ENCODE data around the gene MIS12.

MIS12 gene

DNA sequence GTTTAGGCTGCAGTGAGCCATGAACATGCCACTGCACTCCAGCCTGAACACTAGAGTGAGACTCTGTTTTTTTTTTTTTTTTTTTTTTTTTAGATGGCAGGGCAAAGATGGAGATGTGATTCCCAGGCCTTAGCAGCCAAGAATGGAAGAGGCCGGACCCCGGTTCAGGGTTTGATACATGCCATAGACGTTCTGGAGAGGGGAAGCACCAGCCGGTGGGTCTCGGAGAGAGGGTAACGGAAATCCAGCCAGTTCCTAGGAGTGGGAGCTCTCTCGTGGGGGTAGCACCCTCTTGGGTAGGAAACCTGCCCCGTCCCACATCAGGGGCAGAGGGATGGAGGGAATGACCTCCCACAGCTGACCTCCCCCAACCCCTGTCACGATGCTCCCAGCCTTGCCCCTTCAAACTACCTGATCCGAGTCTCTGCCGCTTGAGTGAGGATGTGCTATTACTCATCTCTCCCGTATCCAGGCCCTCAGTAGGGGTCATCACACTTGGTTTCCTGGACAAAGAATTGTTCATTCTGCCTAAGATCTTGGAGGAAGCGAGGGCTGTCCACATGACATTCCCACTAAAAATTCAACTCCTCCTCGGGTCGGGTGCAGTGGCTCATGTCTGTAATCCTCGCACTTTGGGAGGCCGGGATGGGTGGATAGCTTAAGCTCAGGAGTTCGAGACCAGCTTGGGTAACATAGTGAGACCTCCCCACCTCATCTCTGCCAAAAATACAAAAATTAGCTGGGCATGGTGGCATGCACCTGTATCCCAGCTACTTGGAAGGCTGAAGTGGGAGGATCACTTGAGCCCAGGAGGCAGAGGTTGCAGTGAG lies 47.3 kb downstream of the MIS12 start:
- H2BK12ac ChIP-seq (ENCODE audit: low read length): no peak overlapping the region
- no peak overlapping the region for H2BK120ac ChIP-seq (ENCODE audit: low read depth, low read length)
- no peak overlapping the region for H4K91ac ChIP-seq (ENCODE audit: low read depth, low read length, poor library complexity)
- no CpG with 5 or more reads among the region's 18 CpGs for WGBS, 2 donors (ENCODE audit: extremely low coverage in 2 of 2, insufficient read length in 2 of 2, insufficient replicate concordance in 1 of 2)
- no peak overlapping the region for H2BK15ac ChIP-seq (ENCODE audit: low read length)
- H2AK5ac ChIP-seq (ENCODE audit: low read depth, low read length): no peak overlapping the region
- H3K36me3 ChIP-seq (replicated peaks in 1 of 2; ENCODE audit: control insufficient read depth in 2 of 2, insufficient read depth in 2 of 2, low read length in 2 of 2): no peaks in the 10 kb centered on the region
- no peak overlapping the region for H3K23ac ChIP-seq (ENCODE audit: low read depth, low read length, poor library complexity)
- no peak overlapping the region for H3K9ac ChIP-seq (ENCODE audit: low read depth, low read length, poor library complexity)
- H3K4ac ChIP-seq (ENCODE audit: low read length): no peak overlapping the region
- no peaks in the 10 kb centered on the region for H3K4me1 ChIP-seq (ENCODE audit: control insufficient read depth in 2 of 2, insufficient read depth in 1 of 2, low read depth in 1 of 2, low read length in 2 of 2)
- peak overlapping the region; percentile 50 for H2AFZ ChIP-seq (ENCODE audit: low read length)
- H4K8ac ChIP-seq (ENCODE audit: low read depth, low read length): no peak overlapping the region
- H3K9me3 ChIP-seq (replicated peaks in 1 of 2; ENCODE audit: control insufficient read depth in 2 of 2, insufficient read depth in 1 of 2, low read depth in 1 of 2, low read length in 2 of 2): no peaks in the 10 kb centered on the region
- H3K4me2 ChIP-seq (ENCODE audit: insufficient read depth, low read length, poor library complexity, severe bottlenecking): no peak overlapping the region
- H3K27me3 ChIP-seq (ENCODE audit: control insufficient read depth in 3 of 3, insufficient read depth in 3 of 3, low read depth in 1 of 3, low read length in 3 of 3): no peaks in the 10 kb centered on the region
- H3K18ac ChIP-seq (ENCODE audit: low read length): no peak overlapping the region
- no peaks in the 10 kb centered on the region for H3K79me1 ChIP-seq (ENCODE audit: low read depth, low read length)
- H3K27ac ChIP-seq (replicated peaks; ENCODE audit: low read length): no peak overlapping the region
- H3K14ac ChIP-seq (ENCODE audit: low read length): no peak overlapping the region
- no peak for DNase-seq (ENCODE audit: low spot score)
- H3K4me3 ChIP-seq (ENCODE audit: low read length in 2 of 2): no peak overlapping the region
- no peak overlapping the region for H2BK5ac ChIP-seq (ENCODE audit: low read length)

DNA sequence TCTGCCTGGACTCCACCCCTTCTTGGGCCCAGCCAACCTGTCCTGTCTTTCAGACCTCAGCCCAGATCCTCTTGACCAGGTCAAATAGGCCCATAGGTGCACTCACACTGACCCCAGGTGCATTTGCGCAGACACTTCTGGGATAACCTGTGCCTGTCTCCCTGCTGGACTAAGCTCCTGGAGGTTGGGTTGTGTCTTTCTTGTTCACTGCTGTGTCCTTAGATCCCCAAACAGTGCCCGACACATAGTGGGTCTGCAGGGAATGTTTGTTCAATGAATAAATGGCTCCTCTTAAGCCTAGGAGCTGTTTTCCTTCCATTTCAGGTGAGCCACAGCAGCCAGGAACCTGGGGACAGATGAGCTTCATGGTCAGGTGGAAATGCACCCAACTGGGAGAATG lies 49.1 kb downstream of the MIS12 start:
- no peak overlapping the region for H3K4me3 ChIP-seq (ENCODE audit: low read length in 2 of 2)
- H3K18ac ChIP-seq (ENCODE audit: low read length): no peak overlapping the region
- no peaks in the 10 kb centered on the region for H3K9me3 ChIP-seq (replicated peaks in 1 of 2; ENCODE audit: control insufficient read depth in 2 of 2, insufficient read depth in 1 of 2, low read depth in 1 of 2, low read length in 2 of 2)
- H4K91ac ChIP-seq (ENCODE audit: low read depth, low read length, poor library complexity): no peak overlapping the region
- no peak overlapping the region for H3K4me2 ChIP-seq (ENCODE audit: insufficient read depth, low read length, poor library complexity, severe bottlenecking)
- DNase-seq (ENCODE audit: low spot score): no peak
- H3K4me1 ChIP-seq (ENCODE audit: control insufficient read depth in 2 of 2, insufficient read depth in 1 of 2, low read depth in 1 of 2, low read length in 2 of 2): no peaks in the 10 kb centered on the region
- no peaks in the 10 kb centered on the region for H3K27me3 ChIP-seq (ENCODE audit: control insufficient read depth in 3 of 3, insufficient read depth in 3 of 3, low read depth in 1 of 3, low read length in 3 of 3)
- no peak overlapping the region for H3K27ac ChIP-seq (replicated peaks; ENCODE audit: low read length)
- H3K9ac ChIP-seq (ENCODE audit: low read depth, low read length, poor library complexity): peak overlapping the region; percentile 40
- no peak overlapping the region for H3K14ac ChIP-seq (ENCODE audit: low read length)
- no CpG with 5 or more reads among the region's 2 CpGs for WGBS, 2 donors (ENCODE audit: extremely low coverage in 2 of 2, insufficient read length in 2 of 2, insufficient replicate concordance in 1 of 2)
- H2BK15ac ChIP-seq (ENCODE audit: low read length): no peak overlapping the region
- H3K23ac ChIP-seq (ENCODE audit: low read depth, low read length, poor library complexity): no peak overlapping the region
- H4K8ac ChIP-seq (ENCODE audit: low read depth, low read length): no peak overlapping the region
- H2BK12ac ChIP-seq (ENCODE audit: low read length): no peak overlapping the region
- no peaks in the 10 kb centered on the region for H3K79me1 ChIP-seq (ENCODE audit: low read depth, low read length)
- H2AK5ac ChIP-seq (ENCODE audit: low read depth, low read length): no peak overlapping the region
- no peak overlapping the region for H3K4ac ChIP-seq (ENCODE audit: low read length)
- no peaks in the 10 kb centered on the region for H3K36me3 ChIP-seq (replicated peaks in 1 of 2; ENCODE audit: control insufficient read depth in 2 of 2, insufficient read depth in 2 of 2, low read length in 2 of 2)
- H2AFZ ChIP-seq (ENCODE audit: low read length): no peak overlapping the region
- peak overlapping the region; percentile 77 for H2BK120ac ChIP-seq (ENCODE audit: low read depth, low read length)
- no peak overlapping the region for H2BK5ac ChIP-seq (ENCODE audit: low read length)

DNA sequence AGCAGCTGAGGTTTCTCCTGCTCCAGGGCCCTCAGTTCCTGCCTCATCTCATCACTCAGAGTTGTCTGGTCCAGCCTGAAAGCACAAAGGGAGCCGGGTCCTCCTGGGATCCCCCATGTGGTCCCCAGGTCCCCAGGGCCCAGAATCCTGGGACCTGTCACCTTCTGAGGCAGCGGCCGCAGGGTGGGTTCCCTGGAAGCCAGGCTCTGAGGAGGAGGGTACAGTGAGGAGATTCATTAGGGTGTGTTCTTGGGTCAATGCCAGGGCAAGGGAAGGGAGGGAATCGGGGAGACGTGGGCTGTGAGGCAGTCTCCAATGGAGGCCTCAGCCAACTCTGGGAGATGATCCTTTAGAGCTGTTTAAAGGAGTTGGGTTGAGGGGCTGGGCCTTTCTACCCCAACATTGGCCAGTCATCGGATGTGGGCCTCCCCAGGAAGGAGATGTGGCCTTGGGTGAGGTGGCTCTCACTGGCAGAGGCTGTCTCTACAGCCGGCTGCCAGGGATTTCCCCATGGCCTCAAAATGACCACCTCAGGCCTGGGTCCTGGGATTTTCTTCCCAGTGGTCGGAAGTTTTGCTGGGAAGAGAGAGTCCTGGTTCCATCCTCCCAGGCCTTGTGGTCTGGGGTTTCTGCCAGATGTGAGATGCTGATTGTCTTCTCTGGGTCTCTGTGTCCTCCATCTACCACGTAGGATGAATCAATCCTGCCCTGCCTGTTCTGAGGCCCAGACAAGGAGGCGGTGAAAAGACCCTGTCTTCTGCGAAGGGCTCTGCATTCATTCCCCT lies 50.7 kb downstream of the MIS12 start:
- Histone ChIP-seq H3K9ac (ENCODE audit: low read depth, low read length, poor library complexity) (no peak overlapping the region), H2BK120ac (ENCODE audit: low read depth, low read length) (no peak overlapping the region), H3K18ac (ENCODE audit: low read length) (peak overlapping the region; percentile 72), H3K4me3 (ENCODE audit: low read length in 2 of 2) (no peak overlapping the region), H3K4me2 (ENCODE audit: insufficient read depth, low read length, poor library complexity, severe bottlenecking) (no peak overlapping the region), H3K27ac (replicated peaks; ENCODE audit: low read length) (no peak overlapping the region), H2BK15ac (ENCODE audit: low read length) (no peak overlapping the region), H4K8ac (ENCODE audit: low read depth, low read length) (no peak overlapping the region), H3K79me1 (ENCODE audit: low read depth, low read length) (no peaks in the 10 kb centered on the region), H3K36me3 (replicated peaks in 1 of 2; ENCODE audit: control insufficient read depth in 2 of 2, insufficient read depth in 2 of 2, low read length in 2 of 2) (no peaks in the 10 kb centered on the region), H4K91ac (ENCODE audit: low read depth, low read length, poor library complexity) (no peak overlapping the region), H2BK12ac (ENCODE audit: low read length) (no peak overlapping the region), H3K14ac (ENCODE audit: low read length) (no peak overlapping the region), H3K4ac (ENCODE audit: low read length) (no peak overlapping the region), H2AK5ac (ENCODE audit: low read depth, low read length) (no peak overlapping the region), H2AFZ (ENCODE audit: low read length) (peak overlapping the region; percentile 28), H3K9me3 (replicated peaks in 1 of 2; ENCODE audit: control insufficient read depth in 2 of 2, insufficient read depth in 1 of 2, low read depth in 1 of 2, low read length in 2 of 2) (no peaks in the 10 kb centered on the region), H3K4me1 (ENCODE audit: control insufficient read depth in 2 of 2, insufficient read depth in 1 of 2, low read depth in 1 of 2, low read length in 2 of 2) (peaks cover 0 to 5% of the 10 kb centered on the region in 2 donors), H3K27me3 (ENCODE audit: control insufficient read depth in 3 of 3, insufficient read depth in 3 of 3, low read depth in 1 of 3, low read length in 3 of 3) (peaks cover 0 to under 1% (median 0%) of the 10 kb centered on the region in 3 experiments), H2BK5ac (ENCODE audit: low read length) (no peak overlapping the region), H3K23ac (ENCODE audit: low read depth, low read length, poor library complexity) (no peak overlapping the region)
- no CpG with 5 or more reads among the region's 11 CpGs for WGBS, 2 donors (ENCODE audit: extremely low coverage in 2 of 2, insufficient read length in 2 of 2, insufficient replicate concordance in 1 of 2)
- DNase-seq (ENCODE audit: low spot score): no peak

DNA sequence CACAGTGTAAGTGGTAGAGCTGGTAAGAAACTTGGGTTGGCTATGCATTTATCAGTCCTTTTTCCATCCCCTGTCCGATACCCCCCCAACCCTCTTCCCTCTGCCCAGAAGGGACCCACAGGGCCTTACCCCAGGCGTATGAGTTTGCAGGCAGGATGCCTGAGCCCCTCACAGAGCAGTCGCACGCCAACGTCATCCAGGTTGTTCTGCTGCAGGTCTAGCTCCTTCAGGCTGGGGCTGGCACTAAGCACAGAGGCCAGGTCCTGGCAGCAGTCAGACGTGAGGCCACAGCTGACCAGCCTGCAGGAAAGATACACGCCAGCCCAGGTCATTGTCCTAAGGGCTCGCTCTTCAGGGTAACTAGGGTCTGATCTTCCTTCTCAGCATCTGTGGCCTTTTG lies 52.9 kb downstream of the MIS12 start:
- H4K8ac ChIP-seq (ENCODE audit: low read depth, low read length): no peak overlapping the region
- peak overlapping the region; percentile 14 for H3K14ac ChIP-seq (ENCODE audit: low read length)
- H3K18ac ChIP-seq (ENCODE audit: low read length): no peak overlapping the region
- no peak overlapping the region for H2BK120ac ChIP-seq (ENCODE audit: low read depth, low read length)
- H3K9me3 ChIP-seq (replicated peaks in 1 of 2; ENCODE audit: control insufficient read depth in 2 of 2, insufficient read depth in 1 of 2, low read depth in 1 of 2, low read length in 2 of 2): no peaks in the 10 kb centered on the region
- H2AK5ac ChIP-seq (ENCODE audit: low read depth, low read length): peak overlapping the region; percentile 60
- WGBS, 2 donors (ENCODE audit: extremely low coverage in 2 of 2, insufficient read length in 2 of 2, insufficient replicate concordance in 1 of 2): no CpG with 5 or more reads among the region's 8 CpGs
- no peak overlapping the region for H3K4ac ChIP-seq (ENCODE audit: low read length)
- H2AFZ ChIP-seq (ENCODE audit: low read length): no peak overlapping the region
- no peak overlapping the region for H3K4me3 ChIP-seq (ENCODE audit: low read length in 2 of 2)
- no peaks in the 10 kb centered on the region for H3K36me3 ChIP-seq (replicated peaks in 1 of 2; ENCODE audit: control insufficient read depth in 2 of 2, insufficient read depth in 2 of 2, low read length in 2 of 2)
- no peak overlapping the region for H3K23ac ChIP-seq (ENCODE audit: low read depth, low read length, poor library complexity)
- H4K91ac ChIP-seq (ENCODE audit: low read depth, low read length, poor library complexity): no peak overlapping the region
- no peak for DNase-seq (ENCODE audit: low spot score)
- H3K4me2 ChIP-seq (ENCODE audit: insufficient read depth, low read length, poor library complexity, severe bottlenecking): no peak overlapping the region
- H3K27ac ChIP-seq (replicated peaks; ENCODE audit: low read length): no peak overlapping the region
- H3K27me3 ChIP-seq (ENCODE audit: control insufficient read depth in 3 of 3, insufficient read depth in 3 of 3, low read depth in 1 of 3, low read length in 3 of 3): peaks cover 0 to 4% (median 0%) of the 10 kb centered on the region in 3 experiments
- no peak overlapping the region for H3K9ac ChIP-seq (ENCODE audit: low read depth, low read length, poor library complexity)
- H3K79me1 ChIP-seq (ENCODE audit: low read depth, low read length): no peaks in the 10 kb centered on the region
- H2BK5ac ChIP-seq (ENCODE audit: low read length): no peak overlapping the region
- H2BK15ac ChIP-seq (ENCODE audit: low read length): no peak overlapping the region
- H3K4me1 ChIP-seq (ENCODE audit: control insufficient read depth in 2 of 2, insufficient read depth in 1 of 2, low read depth in 1 of 2, low read length in 2 of 2): peaks cover 0 to 5% of the 10 kb centered on the region in 2 donors
- no peak overlapping the region for H2BK12ac ChIP-seq (ENCODE audit: low read length)
